ENCODE results near the gene VEPH1. TPM values are rescaled to one million over a fixed set of nuclear protein-coding genes. Genes with fewer than 3 reads are reported as not detected.

The VEPH1 gene
- total and polyA plus RNA-seq, 9 donors = 0.46 to 1.6 (median 1.2) TPM

GRCh38 chr3:157317895-157318294, 185.3 kb downstream of the VEPH1 start:
- DNase-seq = no peak
- Histone ChIP-seq H3K36me3 (ENCODE audit: control insufficient read depth, insufficient read depth, low read length) (no peaks in the 10 kb centered on the region), H3K4me1 (ENCODE audit: control insufficient read depth, insufficient read depth, low read length) (no peaks in the 10 kb centered on the region), H3K27me3 (ENCODE audit: control insufficient read depth, insufficient read depth, low read length) (no peaks in the 10 kb centered on the region), H3K9me3 (replicated peaks; ENCODE audit: control insufficient read depth, low read depth, low read length) (no peaks in the 10 kb centered on the region), H3K27ac (ENCODE audit: low read length) (no peak overlapping the region), H3K4me3 (ENCODE audit: low read length) (no peak overlapping the region)
- 100% methylated on average over 1 of the region's 1 CpG for WGBS (ENCODE audit: insufficient coverage)

DNA sequence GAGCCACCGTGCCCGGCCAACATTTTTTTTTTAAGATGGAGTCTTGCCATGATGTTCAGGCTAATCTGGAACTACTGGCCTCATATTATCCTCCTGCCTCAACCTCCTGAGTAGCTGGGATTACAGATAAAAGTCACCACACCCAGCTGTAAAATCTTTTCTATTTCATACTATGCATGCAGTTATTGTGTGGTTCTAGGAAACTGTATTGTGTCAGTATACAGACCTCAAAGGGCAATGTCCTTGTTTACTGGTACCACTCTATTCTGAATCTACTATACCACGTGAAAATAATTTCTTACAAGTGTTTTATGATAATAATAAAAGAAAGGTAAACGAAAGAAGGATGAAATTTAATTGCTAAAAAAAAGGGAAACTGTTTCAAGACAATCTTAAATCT, 190.0 kb downstream of the VEPH1 start:
- 88% methylated on average over 2 of the region's 4 CpGs for WGBS (ENCODE audit: insufficient coverage)
- Histone ChIP-seq H3K4me1 (ENCODE audit: control insufficient read depth, insufficient read depth, low read length) (no peaks in the 10 kb centered on the region), H3K36me3 (ENCODE audit: control insufficient read depth, insufficient read depth, low read length) (no peaks in the 10 kb centered on the region), H3K4me3 (ENCODE audit: low read length) (no peak overlapping the region), H3K27ac (ENCODE audit: low read length) (no peak overlapping the region), H3K27me3 (ENCODE audit: control insufficient read depth, insufficient read depth, low read length) (no peaks in the 10 kb centered on the region), H3K9me3 (replicated peaks; ENCODE audit: control insufficient read depth, low read depth, low read length) (no peaks in the 10 kb centered on the region)
- DNase-seq = no peak

GRCh38 chr3:157312376-157312745, 190.9 kb downstream of the VEPH1 start:
- H3K36me3 ChIP-seq (ENCODE audit: control insufficient read depth, insufficient read depth, low read length) = no peaks in the 10 kb centered on the region
- no peak overlapping the region for H3K4me3 ChIP-seq (ENCODE audit: low read length)
- peak overlapping the region; percentile 4 for H3K27ac ChIP-seq (ENCODE audit: low read length)
- no peaks in the 10 kb centered on the region for H3K27me3 ChIP-seq (ENCODE audit: control insufficient read depth, insufficient read depth, low read length)
- no peak for DNase-seq
- no peaks in the 10 kb centered on the region for H3K9me3 ChIP-seq (replicated peaks; ENCODE audit: control insufficient read depth, low read depth, low read length)
- H3K4me1 ChIP-seq (ENCODE audit: control insufficient read depth, insufficient read depth, low read length) = no peaks in the 10 kb centered on the region

DNA sequence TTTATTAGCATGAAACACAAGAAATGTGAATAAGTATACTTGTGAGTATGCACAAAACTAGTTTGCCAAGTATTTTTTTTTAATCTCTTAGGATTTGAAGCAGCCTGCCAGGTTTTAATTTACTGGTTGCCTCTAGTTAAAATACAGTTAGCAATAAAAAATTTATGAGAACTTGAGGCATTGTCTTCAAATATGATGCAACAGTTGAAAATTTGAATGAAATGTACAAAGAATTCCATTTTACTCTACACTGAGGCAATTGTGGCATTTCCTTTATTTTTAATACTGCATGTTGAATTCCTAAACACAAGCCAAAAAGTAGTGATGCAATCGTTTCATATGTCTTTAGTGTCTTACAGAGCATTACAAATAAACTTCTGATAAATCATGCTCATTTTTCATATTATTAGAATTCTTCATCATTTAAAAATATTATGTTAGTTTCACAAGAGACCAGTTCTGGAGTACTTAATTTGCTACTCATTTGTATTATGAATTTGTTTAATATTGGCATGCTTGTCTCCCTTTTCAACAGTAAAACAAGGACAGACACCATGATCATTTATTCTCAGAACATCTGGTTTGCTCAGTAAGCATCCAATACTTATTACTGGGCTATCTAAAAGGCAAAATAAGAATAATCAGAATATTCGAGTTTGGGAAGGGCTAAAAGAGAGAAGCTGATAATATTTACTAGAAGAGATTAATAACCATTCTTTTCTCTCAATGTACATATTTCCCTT, 191.4 kb downstream of the VEPH1 start:
- Histone ChIP-seq H3K4me3 (ENCODE audit: low read length) (no peak overlapping the region), H3K4me1 (ENCODE audit: control insufficient read depth, insufficient read depth, low read length) (no peaks in the 10 kb centered on the region), H3K27me3 (ENCODE audit: control insufficient read depth, insufficient read depth, low read length) (no peaks in the 10 kb centered on the region), H3K9me3 (replicated peaks; ENCODE audit: control insufficient read depth, low read depth, low read length) (no peaks in the 10 kb centered on the region), H3K36me3 (ENCODE audit: control insufficient read depth, insufficient read depth, low read length) (no peaks in the 10 kb centered on the region), H3K27ac (ENCODE audit: low read length) (peak overlapping the region; percentile 4)
- peak; percentile 94 for DNase-seq
- WGBS (ENCODE audit: insufficient coverage) = no CpG with 5 or more reads among the region's 2 CpGs

GRCh38 chr3:157310329-157311052, 192.7 kb downstream of the VEPH1 start:
- no peaks in the 10 kb centered on the region for H3K36me3 ChIP-seq (ENCODE audit: control insufficient read depth, insufficient read depth, low read length)
- no peaks in the 10 kb centered on the region for H3K27me3 ChIP-seq (ENCODE audit: control insufficient read depth, insufficient read depth, low read length)
- WGBS (ENCODE audit: insufficient coverage) = no CpG with 5 or more reads among the region's 6 CpGs
- DNase-seq = no peak
- no peak overlapping the region for H3K4me3 ChIP-seq (ENCODE audit: low read length)
- H3K9me3 ChIP-seq (replicated peaks; ENCODE audit: control insufficient read depth, low read depth, low read length) = no peaks in the 10 kb centered on the region
- no peak overlapping the region for H3K27ac ChIP-seq (ENCODE audit: low read length)
- H3K4me1 ChIP-seq (ENCODE audit: control insufficient read depth, insufficient read depth, low read length) = no peaks in the 10 kb centered on the region

- H3K27me3 ChIP-seq (ENCODE audit: control insufficient read depth, insufficient read depth, low read length) = no peaks in the 10 kb centered on the region
- H3K36me3 ChIP-seq (ENCODE audit: control insufficient read depth, insufficient read depth, low read length) = no peaks in the 10 kb centered on the region
- no peak overlapping the region for H3K4me3 ChIP-seq (ENCODE audit: low read length)
- no peak for DNase-seq
- no peaks in the 10 kb centered on the region for H3K9me3 ChIP-seq (replicated peaks; ENCODE audit: control insufficient read depth, low read depth, low read length)
- H3K27ac ChIP-seq (ENCODE audit: low read length) = no peak overlapping the region
- WGBS (ENCODE audit: insufficient coverage) = no CpG with 5 or more reads among the region's 2 CpGs
- no peaks in the 10 kb centered on the region for H3K4me1 ChIP-seq (ENCODE audit: control insufficient read depth, insufficient read depth, low read length)
Measured at GRCh38 chr3:157306502-157306901, 196.7 kb downstream of the VEPH1 start.

GRCh38 chr3:157305392-157305791, 197.8 kb downstream of the VEPH1 start:
- Histone ChIP-seq H3K27ac (ENCODE audit: low read length) (no peak overlapping the region), H3K9me3 (replicated peaks; ENCODE audit: control insufficient read depth, low read depth, low read length) (no peaks in the 10 kb centered on the region), H3K4me1 (ENCODE audit: control insufficient read depth, insufficient read depth, low read length) (no peaks in the 10 kb centered on the region), H3K36me3 (ENCODE audit: control insufficient read depth, insufficient read depth, low read length) (no peaks in the 10 kb centered on the region), H3K4me3 (ENCODE audit: low read length) (no peak overlapping the region), H3K27me3 (ENCODE audit: control insufficient read depth, insufficient read depth, low read length) (no peaks in the 10 kb centered on the region)
- WGBS (ENCODE audit: insufficient coverage) = no CpG with 5 or more reads among the region's 4 CpGs
- no peak for DNase-seq

DNA sequence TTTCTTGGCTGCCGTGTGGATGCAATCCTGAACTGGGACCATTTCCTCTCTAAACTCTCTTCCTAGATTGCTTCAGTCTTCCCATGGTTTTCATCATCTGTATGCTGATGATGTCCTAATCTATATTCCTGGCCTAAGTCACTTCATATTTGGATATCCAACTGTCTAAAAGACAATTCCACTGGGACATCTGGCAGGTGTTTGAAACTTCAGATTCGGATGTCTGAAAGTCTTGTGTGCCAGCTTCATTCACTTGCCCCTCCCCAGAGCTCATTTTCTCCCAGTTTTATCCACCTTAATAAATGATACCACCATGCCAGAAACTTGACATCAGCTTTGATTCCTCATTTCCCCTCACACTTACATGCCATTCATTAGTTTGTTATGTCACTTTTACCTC, 201.5 kb downstream of the VEPH1 start:
- no peak overlapping the region for H3K27ac ChIP-seq (ENCODE audit: low read length)
- no peaks in the 10 kb centered on the region for H3K27me3 ChIP-seq (ENCODE audit: control insufficient read depth, insufficient read depth, low read length)
- no peak overlapping the region for H3K4me3 ChIP-seq (ENCODE audit: low read length)
- no peak for DNase-seq
- H3K9me3 ChIP-seq (replicated peaks; ENCODE audit: control insufficient read depth, low read depth, low read length) = no peaks in the 10 kb centered on the region
- WGBS (ENCODE audit: insufficient coverage) = 56% methylated on average over 2 of the region's 2 CpGs
- no peaks in the 10 kb centered on the region for H3K36me3 ChIP-seq (ENCODE audit: control insufficient read depth, insufficient read depth, low read length)
- H3K4me1 ChIP-seq (ENCODE audit: control insufficient read depth, insufficient read depth, low read length) = no peaks in the 10 kb centered on the region

GRCh38 chr3:157300981-157301663, 202.1 kb downstream of the VEPH1 start:
- 89% methylated on average over 5 of the region's 9 CpGs for WGBS (ENCODE audit: insufficient coverage)
- no peaks in the 10 kb centered on the region for H3K36me3 ChIP-seq (ENCODE audit: control insufficient read depth, insufficient read depth, low read length)
- no peak for DNase-seq

DNA sequence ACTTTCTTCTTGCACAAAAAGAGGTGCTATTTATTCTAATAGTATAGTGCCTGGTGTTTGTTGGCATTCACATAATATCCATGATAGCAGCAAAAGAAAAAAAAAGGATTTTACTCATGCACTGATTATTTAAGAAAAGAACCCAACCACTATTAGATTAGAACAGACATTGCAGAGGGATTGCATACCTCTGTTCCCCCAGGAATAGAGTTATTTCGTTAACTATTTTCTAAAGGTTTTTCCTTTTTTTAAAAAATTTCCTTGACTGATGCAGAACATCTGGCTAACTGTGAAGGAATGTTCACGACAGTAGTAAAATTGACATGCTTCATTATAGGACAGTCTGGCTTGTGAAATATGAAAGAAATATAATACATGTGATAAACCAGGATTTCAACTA, 203.1 kb downstream of the VEPH1 start:
- Histone ChIP-seq H3K27ac (ENCODE audit: low read length) (no peak overlapping the region), H3K4me1 (ENCODE audit: control insufficient read depth, insufficient read depth, low read length) (no peaks in the 10 kb centered on the region), H3K9me3 (replicated peaks; ENCODE audit: control insufficient read depth, low read depth, low read length) (no peaks in the 10 kb centered on the region), H3K4me3 (ENCODE audit: low read length) (no peak overlapping the region), H3K36me3 (ENCODE audit: control insufficient read depth, insufficient read depth, low read length) (no peaks in the 10 kb centered on the region), H3K27me3 (ENCODE audit: control insufficient read depth, insufficient read depth, low read length) (no peaks in the 10 kb centered on the region)
- WGBS (ENCODE audit: insufficient coverage) = no CpG with 5 or more reads among the region's 2 CpGs
- DNase-seq = no peak

More at GRCh38 chr3:157300981-157301663, 202.1 kb downstream of the VEPH1 start:
- no peak overlapping the region for H3K27ac ChIP-seq (ENCODE audit: low read length)
- no peak overlapping the region for H3K4me3 ChIP-seq (ENCODE audit: low read length)
- no peaks in the 10 kb centered on the region for H3K4me1 ChIP-seq (ENCODE audit: control insufficient read depth, insufficient read depth, low read length)
- H3K27me3 ChIP-seq (ENCODE audit: control insufficient read depth, insufficient read depth, low read length) = no peaks in the 10 kb centered on the region
- H3K9me3 ChIP-seq (replicated peaks; ENCODE audit: control insufficient read depth, low read depth, low read length) = no peaks in the 10 kb centered on the region
